Psoas muscle (tissue), 8 donors: ENCODE results near the gene CDON. TPM values are rescaled to one million over a fixed set of nuclear protein-coding genes. Genes with fewer than 3 reads are reported as not detected.

ENCODE experiments used
- ATAC-seq, 4 donors: fragments of 200-7000 bp; cut with Tn5 transposase; one replicate each; pipeline ENCODE4 v1.9.1; 2020; ENCODE audit warnings: moderate library complexity in 3 of 4, mild to moderate bottlenecking in 2 of 4
- DNase-seq, 2 donors: peaks; one replicate each; pipeline ENCODE4 v3.0.0-alpha.2; 2020
- H3K27ac ChIP-seq: fragments of 200-600 bp; one replicate; pipeline ENCODE4 v1.8.0; 2022
- H3K27me3 ChIP-seq, 3 donors: fragments of 200-600 bp in 1 of 3; one replicate each; pipeline versions ENCODE4 v1.6.1 to v1.8.0; 2013 to 2022; ENCODE audit warnings: low read length in 2 of 3, mild to moderate bottlenecking in 2 of 3, moderate library complexity in 1 of 3; ENCODE audit not compliant: insufficient read depth in 3 of 3
- H3K36me3 ChIP-seq, 2 donors: fragments of 200-600 bp in 1 of 2; one replicate each; pipeline versions ENCODE4 v1.6.1 to v1.8.0; 2013 to 2022; ENCODE audit warnings: low read depth in 1 of 2, mild to moderate bottlenecking in 1 of 2, moderate library complexity in 1 of 2; ENCODE audit not compliant: insufficient read depth in 1 of 2
- H3K4me1 ChIP-seq: fragments of 200-600 bp; one replicate; pipeline ENCODE4 v1.8.0; 2022
- H3K4me3 ChIP-seq: fragments of 200-600 bp; one replicate; pipeline ENCODE4 v1.8.0; 2022; ENCODE audit warnings: mild to moderate bottlenecking
- H3K9me3 ChIP-seq: fragments of 200-600 bp; one replicate; pipeline ENCODE4 v1.8.0; 2022
- WGBS, 3 donors: extraction: QIAGEN DNeasy Blood & Tissue Kit; methylation state at CpG; one replicate each; pipeline versions ENCODE4 v1.1.6 to v1.1.7; 2013; 5-methylcytosine and 5-hydroxymethylcytosine counted together
- intact Hi-C, 2 donors: fragments of 100-400 bp; cut with DNase I; formaldehyde crosslinking; loops; one replicate each; pipeline versions ENCODE4 v1.11.0 to v1.14.2; 2022
- polyA plus RNA-seq, 3 donors: library from polyadenylated mRNA; stranded (reverse); fragments of 200-250 nt; gene quantifications; one replicate each; pipeline ENCODE4 v1.2.3, GENCODE V29; 2013
- total RNA-seq, 4 donors: library from RNA; stranded (reverse); fragmentation: NEBNext Ultra II Directional in 2 of 4; extraction: Animal tissue kit (Norgen Biotek cat#: 25700) in 2 of 4; gene quantifications; one replicate each; pipeline versions ENCODE4 v1.2.1 to v1.2.4, GENCODE V29; 2021 to 2023
- TF ChIP-seq, protein P1 (sequence below): fragments of 200-600 bp; IDR thresholded peaks from one replicate; pipeline ENCODE4 v1.8.0; 2022; ENCODE audit warnings: antibody characterized with exemption
- donor health status: healthy with polysubstance abuse.
- donor health status: DM: no; HTN: no; CAD: no; lungs with moderate emphysema.
- donor health status: Bipolar disorder and iron deficiency.
- donor health status: healthy.
- donor health status: DM: yes; HTN: yes; CAD: no.
- donor health status: DM: no; HTN: no; CAD: no.
- donor health status: DM: no; HTN: no; CAD: no.
- donor health status: DM: yes; HTN: yes; CAD: no.

Gene CDON
- total and polyA plus RNA-seq, 7 donors = 0.63 to 5.6 (median 1.3) TPM

DNA sequence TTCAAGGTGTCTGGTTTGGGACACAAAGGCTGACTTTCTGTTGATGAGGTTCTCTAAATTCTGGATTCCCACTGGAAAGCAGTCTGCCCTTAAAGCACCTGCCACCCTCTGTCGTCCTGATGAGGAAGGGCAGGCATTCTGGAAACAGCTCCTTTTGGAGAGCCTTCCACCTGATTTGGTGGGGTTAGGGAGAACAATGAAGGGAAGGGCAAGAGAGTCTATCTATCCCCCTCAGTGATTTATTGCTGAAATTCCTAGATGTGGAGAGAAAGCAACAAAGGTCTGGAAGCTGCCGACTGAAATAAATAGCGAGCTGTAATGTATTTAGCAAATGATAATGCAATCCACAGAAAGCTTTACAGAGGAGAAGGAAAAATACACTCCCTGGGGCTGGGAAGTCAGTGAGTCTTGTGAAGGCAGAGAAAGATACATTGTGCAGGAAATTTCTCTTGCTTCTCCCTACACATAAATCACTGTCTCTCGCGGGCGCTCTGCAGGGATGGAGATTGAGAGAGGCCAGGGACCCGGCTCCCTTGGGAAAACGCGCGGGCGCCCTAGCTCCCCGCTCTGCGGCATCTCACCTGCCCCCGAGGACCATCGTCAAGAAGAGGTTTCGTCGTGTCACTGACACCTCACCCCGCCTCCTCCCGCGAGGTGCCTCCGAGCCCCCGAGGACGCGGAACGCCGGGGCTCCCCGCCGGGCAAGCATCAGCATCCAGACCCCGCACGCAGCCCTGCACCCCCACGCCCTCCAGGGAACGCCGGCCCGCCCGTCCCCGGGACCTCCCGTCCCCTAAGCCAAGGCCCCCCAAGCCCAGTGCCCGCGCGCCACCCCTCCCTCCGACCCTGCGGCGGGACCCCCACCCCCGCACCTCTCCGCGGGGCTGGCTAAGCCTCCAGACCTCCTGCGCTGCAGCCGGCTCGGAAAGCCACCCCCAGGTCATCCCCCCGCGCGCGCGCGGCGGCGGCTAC, 673 bp downstream of the CDON start:
- TF ChIP-seq, protein P1, sequence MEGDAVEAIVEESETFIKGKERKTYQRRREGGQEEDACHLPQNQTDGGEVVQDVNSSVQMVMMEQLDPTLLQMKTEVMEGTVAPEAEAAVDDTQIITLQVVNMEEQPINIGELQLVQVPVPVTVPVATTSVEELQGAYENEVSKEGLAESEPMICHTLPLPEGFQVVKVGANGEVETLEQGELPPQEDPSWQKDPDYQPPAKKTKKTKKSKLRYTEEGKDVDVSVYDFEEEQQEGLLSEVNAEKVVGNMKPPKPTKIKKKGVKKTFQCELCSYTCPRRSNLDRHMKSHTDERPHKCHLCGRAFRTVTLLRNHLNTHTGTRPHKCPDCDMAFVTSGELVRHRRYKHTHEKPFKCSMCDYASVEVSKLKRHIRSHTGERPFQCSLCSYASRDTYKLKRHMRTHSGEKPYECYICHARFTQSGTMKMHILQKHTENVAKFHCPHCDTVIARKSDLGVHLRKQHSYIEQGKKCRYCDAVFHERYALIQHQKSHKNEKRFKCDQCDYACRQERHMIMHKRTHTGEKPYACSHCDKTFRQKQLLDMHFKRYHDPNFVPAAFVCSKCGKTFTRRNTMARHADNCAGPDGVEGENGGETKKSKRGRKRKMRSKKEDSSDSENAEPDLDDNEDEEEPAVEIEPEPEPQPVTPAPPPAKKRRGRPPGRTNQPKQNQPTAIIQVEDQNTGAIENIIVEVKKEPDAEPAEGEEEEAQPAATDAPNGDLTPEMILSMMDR = peak; percentile 16
- intact Hi-C loops = loop anchor here (2.0 to 10.0 kb wide), 5 partner anchors 50 to 133 kb away; partner anchors contain the start of gene VSIG10L2 (in 1 of the 2)
- ATAC-seq = no peak
- H3K9me3 ChIP-seq = no peaks in the 10 kb centered on the region
- H3K27me3 ChIP-seq = peaks cover 0 to 16% (median 0%) of the 10 kb centered on the region in 3 donors
- peak overlapping the region; percentile 79 for H3K4me3 ChIP-seq
- peaks cover 12% of the 10 kb centered on the region for H3K4me1 ChIP-seq
- H3K27ac ChIP-seq = peak overlapping the region; percentile 80
- peak; percentile 19 to 65 for DNase-seq
- H3K36me3 ChIP-seq = no peaks in the 10 kb centered on the region
- WGBS, 3 donors = 1% methylated on average over 23 to 57 of the region's 57 CpGs

- no peak for DNase-seq
- H3K27me3 ChIP-seq = peaks cover 0 to 16% (median 0%) of the 10 kb centered on the region in 3 donors
- H3K27ac ChIP-seq = no peak overlapping the region
- no peaks in the 10 kb centered on the region for H3K36me3 ChIP-seq
- TF ChIP-seq, protein P1 = no peak
- H3K4me1 ChIP-seq = peaks cover 12% of the 10 kb centered on the region
- H3K4me3 ChIP-seq = no peak overlapping the region
- ATAC-seq = no peak
- WGBS, 3 donors = 51 to 57% (median 54%) methylated on average over 2 of the region's 2 CpGs
- intact Hi-C loops = loop anchor here (5.0 to 10.0 kb wide), 3 partner anchors 52 to 132 kb away; partner anchors contain the start of gene VSIG10L2 (in 1 of the 2)
- no peaks in the 10 kb centered on the region for H3K9me3 ChIP-seq
Observed at GRCh38 chr11:126060757-126061171, 1.9 kb downstream of the CDON start.

- no peak for ATAC-seq
- H3K4me3 ChIP-seq = no peak overlapping the region
- TF ChIP-seq, protein P1 = no peak
- H3K27me3 ChIP-seq = peaks cover 0 to 16% (median 0%) of the 10 kb centered on the region in 3 donors
- DNase-seq = no peak
- H3K27ac ChIP-seq = no peak overlapping the region
- H3K36me3 ChIP-seq = no peaks in the 10 kb centered on the region
- WGBS, 3 donors = 34 to 53% (median 42%) methylated on average over 10 of the region's 10 CpGs
- intact Hi-C loops = no loop called here
- peaks cover 12% of the 10 kb centered on the region for H3K4me1 ChIP-seq
- no peaks in the 10 kb centered on the region for H3K9me3 ChIP-seq
Observed at GRCh38 chr11:126059238-126059781, 3.4 kb downstream of the CDON start.

DNA sequence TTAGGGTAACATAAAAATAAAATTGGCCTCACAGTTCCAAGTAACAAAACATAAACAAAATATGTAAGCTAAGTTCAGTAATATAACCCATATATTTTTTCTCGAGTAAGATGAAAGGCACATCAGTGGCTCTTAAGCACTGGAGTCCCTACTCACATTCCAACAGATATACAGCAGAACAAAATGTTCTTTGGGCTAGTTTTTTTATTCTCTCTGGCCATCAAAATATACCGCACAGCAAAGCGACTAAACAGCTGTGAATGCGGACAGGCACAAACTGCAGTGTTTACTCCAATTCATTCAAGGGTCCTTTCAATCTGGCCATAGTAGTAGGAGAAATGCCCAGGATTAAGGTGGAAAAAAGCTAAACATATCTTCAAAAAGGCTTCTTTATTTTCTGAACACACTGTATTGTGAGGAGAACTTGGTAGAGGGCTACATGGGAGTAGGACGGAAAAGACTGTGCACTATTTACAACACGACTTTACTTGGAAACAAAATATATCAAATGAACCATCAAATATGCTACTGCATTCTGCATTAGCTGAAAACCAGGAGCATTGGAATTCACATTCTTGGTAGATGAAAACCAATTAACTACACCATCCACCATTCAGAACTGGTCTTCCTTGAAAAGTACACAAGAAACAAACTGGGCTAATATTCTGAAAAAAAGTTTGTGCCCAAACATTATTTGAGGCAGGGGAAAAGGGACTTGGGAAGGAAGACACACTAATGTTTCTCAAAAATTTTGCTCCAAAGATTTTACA, 4.4 kb downstream of the CDON start:
- ATAC-seq = no peak
- no peak overlapping the region for H3K4me3 ChIP-seq
- intact Hi-C loops = no loop called here
- TF ChIP-seq, protein P1 = no peak
- no peak for DNase-seq
- no peak overlapping the region for H3K27ac ChIP-seq
- peaks cover 8% of the 10 kb centered on the region for H3K4me1 ChIP-seq
- WGBS, 3 donors = 44 to 64% (median 52%) methylated on average over 6 of the region's 6 CpGs
- peaks cover 0 to 16% (median 0%) of the 10 kb centered on the region in 3 donors for H3K27me3 ChIP-seq
- no peaks in the 10 kb centered on the region for H3K36me3 ChIP-seq
- no peaks in the 10 kb centered on the region for H3K9me3 ChIP-seq
